GM21515 (cell line): ENCODE data around the gene PAQR4.

Source experiments
- ATAC-seq: cut with Tn5 transposase; IDR thresholded peaks from one replicate; pipeline ENCODE4 v1.9.1; 2021; ENCODE audit not compliant: unreplicated experiment

Gene PAQR4

GRCh38 chr16:2964475-2965336 is 4.4 kb upstream of the PAQR4 start:
- ATAC-seq, result no peak

- no peak for ATAC-seq
Observed at GRCh38 chr16:2966043-2966807, 2.9 kb upstream of the PAQR4 start.

- no peak for ATAC-seq
Observed at GRCh38 chr16:2966808-2967191, 2.3 kb upstream of the PAQR4 start.

GRCh38 chr16:2967211-2967631 is 1.9 kb upstream of the PAQR4 start:
- ATAC-seq, result no peak

- no peak for ATAC-seq
Observed at GRCh38 chr16:2967721-2968161, 1.4 kb upstream of the PAQR4 start.

GRCh38 chr16:2968368-2968737 is 795 bp upstream of the PAQR4 start:
- ATAC-seq, result no peak

GRCh38 chr16:2969545-2970521 is 685 bp downstream of the PAQR4 start:
- ATAC-seq, result peak; percentile 3

- no peak for ATAC-seq
Observed at GRCh38 chr16:2970563-2970962, 1.4 kb downstream of the PAQR4 start.

- ATAC-seq, result no peak
Observed at GRCh38 chr16:2971134-2971984, 2.2 kb downstream of the PAQR4 start.

- no peak for ATAC-seq
Observed at GRCh38 chr16:2971985-2972784, 3.0 kb downstream of the PAQR4 start.

- ATAC-seq, result no peak
Observed at GRCh38 chr16:2973093-2973492, 3.9 kb downstream of the PAQR4 start.

- ATAC-seq, result no peak
Observed at GRCh38 chr16:2973605-2974318, 4.6 kb downstream of the PAQR4 start.

- ATAC-seq, result no peak
Observed at GRCh38 chr16:2974319-2975056, 5.3 kb downstream of the PAQR4 start.

- ATAC-seq, result no peak
Observed at GRCh38 chr16:2975161-2975795, 6.1 kb downstream of the PAQR4 start.

GRCh38 chr16:2976201-2976600 is 7.1 kb downstream of the PAQR4 start:
- no peak for ATAC-seq

- ATAC-seq, result no peak
Observed at GRCh38 chr16:2976673-2977072, 7.5 kb downstream of the PAQR4 start.

- ATAC-seq, result no peak
Observed at GRCh38 chr16:2977440-2977839, 8.3 kb downstream of the PAQR4 start.
